Activated T-helper 17 cell treated with anti-CD3 and anti-CD28 coated beads, Interleukin-2, amount 50 U/mL, for 72 hours (primary cell): ENCODE results near the gene IZUMO2. TPM values are rescaled to one million over a fixed set of nuclear protein-coding genes. Genes with fewer than 3 reads are reported as not detected.

ENCODE experiments used
- ATAC-seq: fragments of 150-1000 bp; cut with Tn5 transposase; replicated peaks from 2 replicates; pipeline ENCODE4 v1.10.0; 2021; ENCODE audit warnings: mild to moderate bottlenecking, moderate library complexity
- H3K27ac Mint-ChIP-seq: one replicate; pipeline ENCODE4 v1.8.0; 2022; ENCODE audit warnings: mixed read lengths
- H3K27me3 Mint-ChIP-seq: one replicate; pipeline ENCODE4 v1.8.0; 2022; ENCODE audit warnings: mixed read lengths
- H3K36me3 Mint-ChIP-seq: one replicate; pipeline ENCODE4 v1.8.0; 2022; ENCODE audit warnings: low read depth, mild to moderate bottlenecking, mixed read lengths
- H3K4me1 Mint-ChIP-seq: one replicate; pipeline ENCODE4 v1.8.0; 2022; ENCODE audit warnings: mixed read lengths
- H3K4me3 Mint-ChIP-seq: one replicate; pipeline ENCODE4 v1.8.0; 2022; ENCODE audit warnings: mild to moderate bottlenecking, mixed read lengths
- H3K9me3 Mint-ChIP-seq: one replicate; pipeline ENCODE4 v1.8.0; 2022; ENCODE audit warnings: mixed read lengths
- total RNA-seq, 2 donors: library from RNA; stranded (reverse); gene quantifications; one replicate each; pipeline ENCODE4 v1.2.3, GENCODE V29; 2022

The IZUMO2 gene
- not detected for total RNA-seq

- ATAC-seq: no peak
- Mint-ChIP-seq H3K4me1 (no peaks in the 10 kb centered on the region), H3K9me3 (no peaks in the 10 kb centered on the region), H3K27me3 (peaks cover 12% of the 10 kb centered on the region), H3K27ac (no peak within 1 kb of the TSS), H3K4me3 (no peak within 1 kb of the TSS), H3K36me3 (no peaks in the 10 kb centered on the region)
Measured at GRCh38 chr19:50162988-50163387, at the start of gene IZUMO2. IZUMO2 (minus strand) TSS chr19:50163281; CDS start chr19:50163194, 87 bp downstream.

GRCh38 chr19:50210425-50210824 lies 47.3 kb upstream of the IZUMO2 start:
- H3K36me3 Mint-ChIP-seq: no peaks in the 10 kb centered on the region
- H3K27ac Mint-ChIP-seq: no peak overlapping the region
- H3K9me3 Mint-ChIP-seq: no peaks in the 10 kb centered on the region
- no peaks in the 10 kb centered on the region for H3K4me1 Mint-ChIP-seq
- ATAC-seq: no peak
- H3K27me3 Mint-ChIP-seq: peaks cover 15% of the 10 kb centered on the region
- no peak overlapping the region for H3K4me3 Mint-ChIP-seq

- Mint-ChIP-seq H3K27me3 (peaks cover 24% of the 10 kb centered on the region), H3K36me3 (no peaks in the 10 kb centered on the region), H3K4me1 (no peaks in the 10 kb centered on the region), H3K4me3 (no peak overlapping the region), H3K27ac (no peak overlapping the region), H3K9me3 (no peaks in the 10 kb centered on the region)
- no peak for ATAC-seq
Measured at GRCh38 chr19:50209131-50209530, 46.0 kb upstream of the IZUMO2 start.

- no peak for ATAC-seq
- no peaks in the 10 kb centered on the region for H3K4me1 Mint-ChIP-seq
- H3K4me3 Mint-ChIP-seq: no peak overlapping the region
- no peaks in the 10 kb centered on the region for H3K36me3 Mint-ChIP-seq
- no peak overlapping the region for H3K27ac Mint-ChIP-seq
- peaks cover 28% of the 10 kb centered on the region for H3K27me3 Mint-ChIP-seq
- no peaks in the 10 kb centered on the region for H3K9me3 Mint-ChIP-seq
Measured at GRCh38 chr19:50207730-50208129, 44.6 kb upstream of the IZUMO2 start.

GRCh38 chr19:50206191-50206590 lies 43.1 kb upstream of the IZUMO2 start:
- no peak for ATAC-seq
- Mint-ChIP-seq H3K9me3 (no peaks in the 10 kb centered on the region), H3K27me3 (peaks cover 40% of the 10 kb centered on the region), H3K4me3 (no peak overlapping the region), H3K4me1 (no peaks in the 10 kb centered on the region), H3K36me3 (no peaks in the 10 kb centered on the region), H3K27ac (no peak overlapping the region)

GRCh38 chr19:50205681-50206138 lies 42.6 kb upstream of the IZUMO2 start:
- H3K9me3 Mint-ChIP-seq: no peaks in the 10 kb centered on the region
- H3K27me3 Mint-ChIP-seq: peaks cover 42% of the 10 kb centered on the region
- ATAC-seq: no peak
- H3K36me3 Mint-ChIP-seq: no peaks in the 10 kb centered on the region
- H3K4me3 Mint-ChIP-seq: no peak overlapping the region
- H3K4me1 Mint-ChIP-seq: no peaks in the 10 kb centered on the region
- H3K27ac Mint-ChIP-seq: no peak overlapping the region

- no peaks in the 10 kb centered on the region for H3K4me1 Mint-ChIP-seq
- H3K9me3 Mint-ChIP-seq: no peaks in the 10 kb centered on the region
- H3K27me3 Mint-ChIP-seq: peaks cover 40% of the 10 kb centered on the region
- H3K27ac Mint-ChIP-seq: no peak overlapping the region
- no peak overlapping the region for H3K4me3 Mint-ChIP-seq
- no peaks in the 10 kb centered on the region for H3K36me3 Mint-ChIP-seq
- ATAC-seq: no peak
Measured at GRCh38 chr19:50204811-50205675, 42.0 kb upstream of the IZUMO2 start.

GRCh38 chr19:50204081-50204428 lies 41.0 kb upstream of the IZUMO2 start:
- ATAC-seq: no peak
- Mint-ChIP-seq H3K4me1 (no peaks in the 10 kb centered on the region), H3K36me3 (no peaks in the 10 kb centered on the region), H3K27ac (no peak overlapping the region), H3K9me3 (no peaks in the 10 kb centered on the region), H3K4me3 (no peak overlapping the region), H3K27me3 (peaks cover 41% of the 10 kb centered on the region)

- Mint-ChIP-seq H3K36me3 (no peaks in the 10 kb centered on the region), H3K27ac (no peak within 1 kb of the TSS), H3K4me1 (no peaks in the 10 kb centered on the region), H3K9me3 (no peaks in the 10 kb centered on the region), H3K27me3 (peaks cover 45% of the 10 kb centered on the region), H3K4me3 (no peak within 1 kb of the TSS)
- no peak for ATAC-seq
Measured at GRCh38 chr19:50203281-50204080, 40.4 kb upstream of the IZUMO2 start, which contains the start of gene MYH14. MYH14 (plus strand) TSS chr19:50203622; CDS start chr19:50210366, 6,744 bp downstream.

- Mint-ChIP-seq H3K27ac (no peak overlapping the region), H3K4me1 (no peaks in the 10 kb centered on the region), H3K4me3 (no peak overlapping the region), H3K36me3 (no peaks in the 10 kb centered on the region), H3K27me3 (peaks cover 45% of the 10 kb centered on the region), H3K9me3 (no peaks in the 10 kb centered on the region)
- ATAC-seq: no peak
Measured at GRCh38 chr19:50202962-50203280, 39.8 kb upstream of the IZUMO2 start.

- Mint-ChIP-seq H3K9me3 (no peaks in the 10 kb centered on the region), H3K4me1 (no peaks in the 10 kb centered on the region), H3K4me3 (no peak overlapping the region), H3K27ac (no peak overlapping the region), H3K36me3 (no peaks in the 10 kb centered on the region), H3K27me3 (peaks cover 44% of the 10 kb centered on the region)
- ATAC-seq: no peak
Measured at GRCh38 chr19:50202386-50202785, 39.3 kb upstream of the IZUMO2 start.

- no peaks in the 10 kb centered on the region for H3K36me3 Mint-ChIP-seq
- H3K4me3 Mint-ChIP-seq: no peak overlapping the region
Measured at GRCh38 chr19:50199259-50199555, 36.1 kb upstream of the IZUMO2 start.

GRCh38 chr19:50198431-50199258 lies 35.6 kb upstream of the IZUMO2 start:
- Mint-ChIP-seq H3K4me1 (no peaks in the 10 kb centered on the region), H3K9me3 (no peaks in the 10 kb centered on the region), H3K27ac (no peak overlapping the region)

More at GRCh38 chr19:50199259-50199555, 36.1 kb upstream of the IZUMO2 start:
- Mint-ChIP-seq H3K9me3 (no peaks in the 10 kb centered on the region), H3K4me1 (no peaks in the 10 kb centered on the region), H3K27ac (no peak overlapping the region), H3K27me3 (peaks cover 47% of the 10 kb centered on the region)
- ATAC-seq: no peak

GRCh38 chr19:50197348-50197747 lies 34.3 kb upstream of the IZUMO2 start:
- no peak for ATAC-seq
- H3K9me3 Mint-ChIP-seq: no peaks in the 10 kb centered on the region
- H3K27ac Mint-ChIP-seq: no peak overlapping the region
- peaks cover 49% of the 10 kb centered on the region for H3K27me3 Mint-ChIP-seq
- no peaks in the 10 kb centered on the region for H3K36me3 Mint-ChIP-seq
- no peaks in the 10 kb centered on the region for H3K4me1 Mint-ChIP-seq
- no peak overlapping the region for H3K4me3 Mint-ChIP-seq

More at GRCh38 chr19:50198431-50199258, 35.6 kb upstream of the IZUMO2 start:
- ATAC-seq: no peak
- H3K36me3 Mint-ChIP-seq: no peaks in the 10 kb centered on the region
- peaks cover 44% of the 10 kb centered on the region for H3K27me3 Mint-ChIP-seq
- no peak overlapping the region for H3K4me3 Mint-ChIP-seq
